GM12864 (cell line): ENCODE measurements around the gene ACTL7B.
"Not testable (repeated sequence)": the region's sequence is repeated elsewhere in the genome, so short reads cannot be mapped to it uniquely, and the experiment has no call there.

Experiments
- DNase-seq: peaks from one replicate; pipeline ENCODE4 v3.0.0-alpha.2; 2011; ENCODE audit warnings: low read depth
- H3K4me3 ChIP-seq: 2 replicates; pipeline ENCODE4 v1.5.1; 2011; ENCODE audit warnings: mild to moderate bottlenecking, low read depth, low read length, control low read depth
- CTCF ChIP-seq: IDR thresholded peaks from 2 replicates; pipeline ENCODE4 v1.5.1; 2011; ENCODE audit warnings: low read depth, mild to moderate bottlenecking, moderate library complexity, low read length, control low read depth, inconsistent platforms; ENCODE audit errors: missing control alignments

The ACTL7B gene

GRCh38 chr9:108855888-108856287, at the start of gene ACTL7B:
Gene ACTL7B (minus strand): TSS chr9:108855986. CDS start chr9:108855930, 56 bp downstream.
- H3K4me3 ChIP-seq: no peak within 1 kb of the TSS
- DNase-seq: no peak
- no peak for TF ChIP-seq CTCF

GRCh38 chr9:108905494-108905893, 49.7 kb upstream of the ACTL7B start:
- H3K4me3 ChIP-seq: no peak overlapping the region
- DNase-seq: no peak
- no peak for TF ChIP-seq CTCF

- TF ChIP-seq CTCF: no peak
Observed at GRCh38 chr9:108904161-108904560, 48.4 kb upstream of the ACTL7B start.

GRCh38 chr9:108903420-108904103, 47.8 kb upstream of the ACTL7B start:
- H3K4me3 ChIP-seq: no peak overlapping the region
- DNase-seq: no peak
- TF ChIP-seq CTCF: no peak

More at GRCh38 chr9:108904161-108904560, 48.4 kb upstream of the ACTL7B start:
- H3K4me3 ChIP-seq: no peak overlapping the region
- no peak for DNase-seq

- no peak for DNase-seq
- no peak overlapping the region for H3K4me3 ChIP-seq
- TF ChIP-seq CTCF: no peak
Observed at GRCh38 chr9:108900176-108900575, 44.4 kb upstream of the ACTL7B start.

- not testable (repeated sequence) for H3K4me3 ChIP-seq, DNase-seq
Observed at GRCh38 chr9:108899023-108899695, 43.4 kb upstream of the ACTL7B start.

- DNase-seq: no peak
- H3K4me3 ChIP-seq: no peak overlapping the region
- TF ChIP-seq CTCF: no peak
Observed at GRCh38 chr9:108897324-108898096, 41.7 kb upstream of the ACTL7B start.
